DND-41 (cell line): ENCODE data around the gene NDUFA8.

Experiments used
- CTCF ChIP-seq: IDR thresholded peaks from 2 replicates; pipeline ENCODE4 v1.5.1; 2012; ENCODE audit warnings: borderline replicate concordance, low read length, moderate library complexity, mild to moderate bottlenecking; ENCODE audit not compliant: poor library complexity, severe bottlenecking; ENCODE audit errors: extremely low read depth
- EZH2 ChIP-seq: IDR thresholded peaks from 3 replicates; pipeline ENCODE4 v1.6.1; 2012; ENCODE audit warnings: borderline replicate concordance, low read depth, mild to moderate bottlenecking, moderate library complexity, low read length, inconsistent platforms; ENCODE audit not compliant: severe bottlenecking

- TF ChIP-seq CTCF (peak; percentile 68), EZH2 (no peak)
Observed at GRCh38 chr9:122158202-122158601, 1.4 kb downstream of the NDUFA8 start.
